Peyer's patch (tissue), 4 donors: ENCODE measurements around the gene CENPO. TPM values are rescaled to one million over a fixed set of nuclear protein-coding genes. Genes with fewer than 3 reads are reported as not detected.
"Not testable (repeated sequence)": the region's sequence is repeated elsewhere in the genome, so short reads cannot be mapped to it uniquely, and the experiment has no call there.

Experiments
- DNase-seq, 3 donors: peaks; one replicate each; pipeline ENCODE4 v3.0.0-alpha.2; 2017 to 2019
- H3K27ac ChIP-seq, 4 donors: fragments of 200-600 bp; sonication (generic); one replicate each; pipeline ENCODE4 v1.5.1; 2016 to 2019
- H3K27me3 ChIP-seq, 2 donors: fragments of 200-600 bp; sonication (generic); one replicate each; pipeline ENCODE4 v1.5.1; 2019
- H3K36me3 ChIP-seq, 3 donors: fragments of 200-600 bp; sonication (generic); one replicate each; pipeline ENCODE4 v1.5.1; 2016 to 2019
- H3K4me1 ChIP-seq, 4 donors: fragments of 200-600 bp; sonication (generic); one replicate each; pipeline ENCODE4 v1.5.1; 2016 to 2019
- H3K4me3 ChIP-seq, 4 donors: fragments of 200-600 bp; sonication (generic); 1 replicate in 3 of 4; 2 replicates in 1 of 4; pipeline ENCODE4 v1.5.1; 2016 to 2019; ENCODE audit warnings: mild to moderate bottlenecking in 1 of 4
- H3K9me3 ChIP-seq, 4 donors: fragments of 200-600 bp; sonication (generic); one replicate each; pipeline ENCODE4 v1.5.1; 2016 to 2019; ENCODE audit warnings: mild to moderate bottlenecking in 1 of 4
- POLR2A ChIP-seq, 2 donors: fragments of 450-650 bp; IDR thresholded peaks; one replicate each; pipeline ENCODE4 v1.5.1; 2017; ENCODE audit warnings: antibody characterized with exemption in 2 of 2, mild to moderate bottlenecking in 2 of 2, moderate library complexity in 2 of 2
- total RNA-seq, 4 donors: library from RNA; depleted of rRNA; stranded (reverse); fragments of >200 nt; gene quantifications; one replicate each; pipeline ENCODE4 v1.1.0, GENCODE V29; 2016
- TF ChIP-seq, protein P1 (sequence below), 6 experiments: fragments of 450-650 bp in 4 of 6; fragments of 200-600 bp in 2 of 6; sonication (generic) in 1 of 6; IDR thresholded peaks; one replicate each; pipeline ENCODE4 v1.5.1; 2017 to 2019; ENCODE audit warnings: antibody characterized with exemption in 6 of 6, mild to moderate bottlenecking in 3 of 6, moderate library complexity in 1 of 6

CENPO gene
- total RNA-seq, 4 donors from 2014 or later: 8.5 to 10.7 (median 10.0) TPM

DNA sequence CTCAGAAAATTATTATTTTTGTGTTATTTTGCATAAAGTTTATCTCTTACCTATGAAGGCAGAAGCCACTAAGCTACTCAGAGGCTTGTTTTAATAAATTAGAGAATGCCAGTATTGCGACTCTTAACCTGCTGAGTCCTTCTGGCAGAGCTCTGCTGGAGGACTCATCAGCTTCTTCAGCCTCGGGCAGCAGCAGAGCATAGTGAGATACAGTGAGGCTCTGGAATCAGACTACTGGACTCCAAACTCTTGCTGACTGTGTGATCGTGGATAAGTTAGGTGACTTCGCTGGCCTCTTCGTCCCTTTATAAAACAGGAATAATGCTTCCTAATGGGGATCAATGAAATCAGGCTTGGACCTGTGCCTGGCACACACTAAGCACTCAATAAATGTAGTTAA is 1.8 kb upstream of the CENPO start:
- Histone ChIP-seq H3K27ac (no peak overlapping the region), H3K36me3 (no peaks in the 10 kb centered on the region), H3K9me3 (no peaks in the 10 kb centered on the region)

DNA sequence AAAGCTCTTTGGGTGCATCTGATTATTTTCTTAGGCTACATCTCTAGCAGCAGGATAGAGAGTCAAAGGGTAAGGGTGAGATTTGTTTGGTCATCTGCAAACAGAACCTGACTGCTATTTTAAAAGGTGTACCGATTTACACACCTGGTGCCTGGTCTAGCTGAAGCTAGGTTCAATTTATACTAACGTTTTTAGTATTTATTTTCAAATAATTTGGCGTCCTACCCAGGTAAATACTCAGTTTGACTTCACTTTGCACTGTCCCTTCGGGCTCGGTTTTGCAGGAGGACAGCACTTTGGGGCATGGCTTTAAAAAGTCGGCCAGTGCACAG is 717 bp upstream of the CENPO start:
- peak overlapping the region; percentile 64 to 85 (median 72) for H3K4me3 ChIP-seq
- H3K36me3 ChIP-seq: no peaks in the 10 kb centered on the region
- TF ChIP-seq POLR2A (IDR thresholded peaks at IDR 0.05): no peak
- TF ChIP-seq, protein P1, sequence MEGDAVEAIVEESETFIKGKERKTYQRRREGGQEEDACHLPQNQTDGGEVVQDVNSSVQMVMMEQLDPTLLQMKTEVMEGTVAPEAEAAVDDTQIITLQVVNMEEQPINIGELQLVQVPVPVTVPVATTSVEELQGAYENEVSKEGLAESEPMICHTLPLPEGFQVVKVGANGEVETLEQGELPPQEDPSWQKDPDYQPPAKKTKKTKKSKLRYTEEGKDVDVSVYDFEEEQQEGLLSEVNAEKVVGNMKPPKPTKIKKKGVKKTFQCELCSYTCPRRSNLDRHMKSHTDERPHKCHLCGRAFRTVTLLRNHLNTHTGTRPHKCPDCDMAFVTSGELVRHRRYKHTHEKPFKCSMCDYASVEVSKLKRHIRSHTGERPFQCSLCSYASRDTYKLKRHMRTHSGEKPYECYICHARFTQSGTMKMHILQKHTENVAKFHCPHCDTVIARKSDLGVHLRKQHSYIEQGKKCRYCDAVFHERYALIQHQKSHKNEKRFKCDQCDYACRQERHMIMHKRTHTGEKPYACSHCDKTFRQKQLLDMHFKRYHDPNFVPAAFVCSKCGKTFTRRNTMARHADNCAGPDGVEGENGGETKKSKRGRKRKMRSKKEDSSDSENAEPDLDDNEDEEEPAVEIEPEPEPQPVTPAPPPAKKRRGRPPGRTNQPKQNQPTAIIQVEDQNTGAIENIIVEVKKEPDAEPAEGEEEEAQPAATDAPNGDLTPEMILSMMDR (IDR thresholded peaks at IDR 0.05): no peak
- H3K9me3 ChIP-seq: no peaks in the 10 kb centered on the region
- peak overlapping the region; percentile 94 to 97 (median 96) for H3K27ac ChIP-seq
- no peak for DNase-seq
- H3K4me1 ChIP-seq: peaks cover 0 to 9% (median 2%) of the 10 kb centered on the region in 4 donors
- H3K27me3 ChIP-seq: no peaks in the 10 kb centered on the region

More for the DNA sequence above, 1.8 kb upstream of the CENPO start:
- DNase-seq: no peak
- no peaks in the 10 kb centered on the region for H3K27me3 ChIP-seq
- peaks cover 0 to 9% (median 2%) of the 10 kb centered on the region in 4 donors for H3K4me1 ChIP-seq
- H3K4me3 ChIP-seq: no peak overlapping the region
- TF ChIP-seq, protein P1 (IDR thresholded peaks at IDR 0.05): no peak
- no peak for TF ChIP-seq POLR2A (IDR thresholded peaks at IDR 0.05)

DNA sequence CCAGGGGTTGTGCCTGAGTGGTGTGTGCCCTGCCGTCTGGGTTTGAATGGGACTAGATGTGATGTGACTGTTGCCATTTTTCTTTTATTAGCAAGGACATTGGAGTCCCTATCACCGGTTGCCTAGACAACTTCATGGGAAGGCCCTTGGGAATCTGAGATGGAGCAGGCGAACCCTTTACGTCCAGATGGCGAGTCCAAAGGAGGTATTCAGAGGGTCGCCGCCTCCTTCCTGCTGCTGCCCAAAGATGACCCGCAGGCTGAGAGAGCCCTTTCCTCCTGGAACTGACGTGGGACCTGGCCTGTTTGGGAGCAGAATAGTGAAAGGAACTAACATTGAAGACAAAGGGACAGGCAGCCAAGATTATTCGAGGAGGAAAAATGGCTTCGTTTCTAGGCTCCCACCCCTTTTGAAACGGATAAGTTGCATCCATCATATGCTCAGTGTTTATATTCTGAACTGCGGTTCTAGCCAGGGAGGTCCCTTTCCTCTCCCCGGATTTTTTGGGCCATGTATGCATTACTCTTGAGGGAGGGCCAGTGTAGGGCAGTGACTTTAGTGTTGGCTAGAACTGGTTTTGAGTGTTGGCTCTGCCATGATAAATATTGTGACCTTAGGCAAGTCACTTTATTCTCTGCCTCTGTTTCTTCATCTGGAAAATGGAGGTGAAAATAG is 673 bp downstream of the CENPO start:
- Histone ChIP-seq H3K4me3 (peak overlapping the region; percentile 64 to 85 (median 72)), H3K27ac (peak overlapping the region in 2 of 4 donors; percentile 96 to 97)
- DNase-seq: no peak

DNA sequence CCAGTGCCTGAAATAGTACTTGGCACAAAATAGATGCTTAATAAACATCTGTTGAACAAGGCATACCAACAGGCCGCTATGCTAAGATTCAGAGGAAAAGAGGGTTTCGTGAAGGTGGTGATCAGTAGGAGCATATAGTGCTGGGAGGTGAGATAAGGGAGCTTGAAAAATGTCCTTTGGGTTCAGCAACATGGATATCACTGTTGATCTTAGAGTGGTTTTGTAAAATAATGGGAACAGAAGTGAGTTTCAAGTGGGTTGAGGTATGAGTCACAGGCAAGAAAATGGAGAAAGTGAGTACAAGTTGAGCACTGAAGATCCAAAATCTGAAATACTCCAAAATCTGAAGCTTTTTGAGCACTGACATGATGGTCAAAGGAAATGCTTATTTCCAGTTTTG is 4.4 kb downstream of the CENPO start:
- H3K36me3 ChIP-seq: no peaks in the 10 kb centered on the region
- no peak for DNase-seq
- TF ChIP-seq, protein P1 (IDR thresholded peaks at IDR 0.05): no peak
- no peak for TF ChIP-seq POLR2A (IDR thresholded peaks at IDR 0.05)
- H3K27me3 ChIP-seq: no peaks in the 10 kb centered on the region
- H3K4me3 ChIP-seq: no peak overlapping the region
- H3K9me3 ChIP-seq: no peaks in the 10 kb centered on the region
- H3K4me1 ChIP-seq: peaks cover 0 to 9% (median 2%) of the 10 kb centered on the region in 4 donors
- no peak overlapping the region for H3K27ac ChIP-seq

More for the DNA sequence above, 673 bp downstream of the CENPO start:
- H3K27me3 ChIP-seq: no peaks in the 10 kb centered on the region
- H3K9me3 ChIP-seq: no peaks in the 10 kb centered on the region
- H3K4me1 ChIP-seq: peaks cover 0 to 9% (median 2%) of the 10 kb centered on the region in 4 donors
- no peaks in the 10 kb centered on the region for H3K36me3 ChIP-seq
- TF ChIP-seq POLR2A (IDR thresholded peaks at IDR 0.05): no peak
- TF ChIP-seq, protein P1 (IDR thresholded peaks at IDR 0.05): no peak

DNA sequence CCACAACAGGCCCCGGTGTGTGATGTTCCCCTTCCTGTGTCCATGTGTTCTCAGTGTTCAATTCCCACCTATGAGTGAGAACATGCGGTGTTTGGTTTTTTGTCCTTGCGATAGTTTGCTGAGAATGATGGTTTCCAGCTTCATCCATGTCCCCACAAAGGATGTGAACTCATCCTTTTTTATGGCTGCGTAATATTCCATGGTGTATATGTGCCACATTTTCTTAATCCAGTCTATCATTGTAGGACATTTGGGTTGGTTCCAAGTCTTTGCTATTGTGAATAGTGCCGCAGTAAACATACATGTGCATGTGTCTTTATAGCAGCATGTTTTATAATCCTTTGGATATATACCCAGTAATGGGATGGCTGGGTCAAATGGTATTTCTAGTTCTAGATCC is 7.3 kb downstream of the CENPO start:
- H3K27ac ChIP-seq, H3K9me3 ChIP-seq, H3K27me3 ChIP-seq, H3K4me1 ChIP-seq, H3K4me3 ChIP-seq, DNase-seq, H3K36me3 ChIP-seq: not testable (repeated sequence)

DNA sequence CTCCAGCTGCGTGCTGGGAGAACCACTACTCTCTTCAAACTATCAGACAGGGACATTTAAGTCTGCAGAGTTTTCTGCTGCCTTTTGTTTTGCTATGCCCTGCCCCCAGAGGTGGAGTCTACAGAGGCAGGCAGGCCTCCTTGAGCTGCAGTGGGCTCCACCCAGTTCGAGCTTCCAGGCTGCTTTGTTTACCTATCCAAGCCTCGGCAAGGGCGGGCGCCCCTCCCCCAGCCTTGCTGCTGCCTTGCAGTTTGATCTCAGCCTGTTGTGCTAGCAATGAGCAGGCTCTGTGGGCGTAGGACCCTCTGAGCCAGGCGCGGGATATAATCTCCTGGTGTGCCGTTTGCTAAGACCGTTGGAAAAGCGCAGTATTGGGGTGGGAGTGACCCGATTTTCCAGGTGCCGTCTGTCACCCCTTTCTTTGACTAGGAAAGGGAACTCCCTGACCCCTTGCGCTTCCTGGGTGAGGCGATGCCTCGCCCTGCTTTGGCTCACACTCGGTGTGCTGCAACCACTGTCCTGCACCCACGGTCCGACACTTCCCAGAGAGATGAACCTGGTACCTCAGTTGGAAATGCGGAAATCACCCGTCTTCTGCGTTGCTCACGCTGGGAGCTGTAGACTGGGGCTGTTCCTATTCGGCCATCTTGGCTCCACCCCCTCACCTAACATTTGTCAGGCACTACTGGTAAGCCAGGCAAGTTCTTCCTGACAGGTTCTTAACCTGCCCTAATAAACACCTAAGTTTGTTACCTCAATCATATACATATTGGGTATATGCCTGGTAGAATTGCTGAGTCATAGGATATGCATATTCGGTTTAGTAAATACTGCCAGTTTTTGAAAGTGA is 12.8 kb downstream of the CENPO start:
- not testable (repeated sequence) for H3K36me3 ChIP-seq, H3K4me3 ChIP-seq, H3K4me1 ChIP-seq, H3K27me3 ChIP-seq, H3K9me3 ChIP-seq, DNase-seq, H3K27ac ChIP-seq
